Upper lobe of left lung (tissue), 4 donors: ENCODE results near the gene EXOC4.

Experiments
- CTCF ChIP-seq, 6 experiments: fragments of 450-650 bp in 4 of 6; fragments of 200-600 bp in 2 of 6; sonication (generic) in 2 of 6; IDR thresholded peaks; one replicate each; pipeline ENCODE4 v1.5.1; 2016 to 2019; ENCODE audit warnings: antibody characterized with exemption in 6 of 6
- POLR2A ChIP-seq, 4 donors: fragments of 450-650 bp; IDR thresholded peaks; one replicate each; pipeline ENCODE4 v1.5.1; 2016 to 2017; ENCODE audit warnings: antibody characterized with exemption in 4 of 4, mild to moderate bottlenecking in 2 of 4
- POLR2AphosphoS5 ChIP-seq, 2 donors: sonication (generic); formaldehyde crosslinking; IDR thresholded peaks; one replicate each; pipeline ENCODE4 v1.5.1; 2017; ENCODE audit warnings: antibody characterized with exemption in 2 of 2

DNA sequence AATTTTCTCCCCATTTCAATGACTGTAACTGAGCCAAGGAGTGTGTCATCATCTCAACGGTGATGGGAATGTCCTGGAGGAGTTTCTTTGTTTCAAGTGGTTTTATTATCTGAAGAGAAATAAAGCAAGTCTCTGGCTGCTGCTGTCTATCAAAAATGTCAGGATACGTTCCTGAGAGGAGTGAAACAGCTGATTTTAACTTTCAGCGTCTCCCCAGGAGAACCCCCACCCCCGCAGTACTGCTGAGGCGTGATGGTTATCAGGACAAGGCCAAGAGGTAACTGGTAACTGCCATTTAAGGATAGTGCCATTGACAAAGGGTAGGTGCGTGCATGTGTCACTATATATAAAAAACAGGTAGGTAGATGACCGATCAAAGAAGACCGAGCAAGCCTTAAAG, 803.9 kb downstream of the EXOC4 start:
- TF ChIP-seq POLR2AphosphoS5 (IDR thresholded peaks at IDR 0.05) = no peak
- TF ChIP-seq POLR2A (IDR thresholded peaks at IDR 0.05) = no peak
- TF ChIP-seq CTCF (IDR thresholded peaks at IDR 0.05) = no peak
